SKM-1 (cell line): ENCODE data around the gene SMC4.

ENCODE experiments used
- DNase-seq: peaks from one replicate; lab custom pipeline; 2025; ENCODE audit not compliant: unreplicated experiment; lab: John Stamatoyannopoulos, UW

The SMC4 gene

DNA sequence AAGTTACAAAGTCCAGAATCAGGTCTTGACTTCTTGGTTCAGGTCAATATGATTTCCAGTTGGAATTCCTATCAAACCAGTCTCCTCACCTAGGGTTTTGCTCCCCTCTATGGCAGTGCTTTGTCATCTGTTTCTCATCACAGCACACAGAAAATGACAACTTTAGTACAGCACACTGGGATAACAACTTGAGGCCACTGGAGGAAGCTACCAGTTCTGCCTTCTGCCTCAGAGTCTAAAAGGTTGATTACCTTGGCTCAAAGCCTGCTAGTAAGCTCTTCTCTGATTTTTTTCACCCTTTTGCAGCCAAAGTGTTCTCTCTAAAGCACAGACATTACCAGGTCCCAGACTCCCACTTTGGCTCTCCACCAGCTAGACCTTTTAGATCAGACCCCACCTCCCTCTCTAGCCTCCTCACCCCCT lies 75.0 kb downstream of the SMC4 start:
- DNase-seq: no peak

DNA sequence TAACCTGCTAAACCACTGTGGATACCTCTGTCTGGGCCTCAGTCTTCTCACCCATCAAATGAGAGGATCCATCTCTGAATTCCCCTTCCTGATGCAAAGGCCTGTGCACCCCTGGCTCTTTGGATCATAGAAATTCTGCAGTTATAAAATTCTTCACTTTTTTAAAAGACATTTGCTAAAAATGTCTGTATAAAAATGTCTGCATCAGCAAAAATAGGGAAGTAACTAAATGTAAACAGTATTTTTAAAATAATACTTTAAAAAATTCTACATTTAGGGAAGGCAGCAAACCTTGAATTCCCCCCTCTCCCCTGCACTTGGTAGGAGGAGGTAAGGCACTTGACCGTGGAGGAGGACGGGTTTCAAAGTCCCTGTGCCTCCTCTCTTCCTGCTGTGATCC lies 75.7 kb downstream of the SMC4 start:
- DNase-seq: no peak

DNA sequence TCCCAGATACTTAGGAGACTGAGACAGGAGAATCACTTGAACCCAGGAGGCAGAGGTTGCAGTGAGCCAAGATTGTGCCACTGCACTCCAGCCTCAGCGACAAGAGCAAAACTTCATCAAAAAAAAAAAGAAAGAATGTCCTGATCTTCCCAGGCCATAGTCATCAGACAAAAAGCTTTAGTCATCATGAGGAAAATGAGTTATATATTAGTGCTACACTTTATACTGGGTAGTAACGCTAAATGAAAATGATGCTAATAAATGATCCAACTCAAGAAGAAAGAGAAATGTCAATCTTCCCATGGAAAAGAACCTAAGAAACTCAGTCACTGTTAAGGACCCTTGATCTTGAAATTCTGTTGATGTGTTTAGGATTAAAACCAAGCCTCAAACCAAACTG lies 76.4 kb downstream of the SMC4 start:
- no peak for DNase-seq

DNA sequence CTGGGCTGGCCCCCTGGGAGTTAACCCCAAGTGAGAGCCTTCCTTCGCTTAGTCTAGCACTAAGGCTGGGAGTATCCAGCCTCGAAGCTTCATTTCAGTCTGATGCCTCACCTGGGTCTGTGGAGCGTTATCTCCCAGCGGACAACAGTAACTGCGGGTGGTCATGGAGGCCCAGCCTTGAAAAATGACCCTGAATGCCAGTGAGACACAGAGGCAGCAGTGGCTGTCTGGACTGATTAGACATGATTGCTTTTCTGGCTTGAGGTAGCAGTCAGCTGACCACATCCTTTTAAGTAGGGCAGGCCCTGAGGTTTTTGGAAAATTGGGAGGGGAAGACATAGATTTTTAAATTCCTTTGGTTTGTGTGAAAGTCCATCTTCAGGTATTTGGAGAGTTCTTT lies 78.3 kb downstream of the SMC4 start:
- DNase-seq: no peak

DNA sequence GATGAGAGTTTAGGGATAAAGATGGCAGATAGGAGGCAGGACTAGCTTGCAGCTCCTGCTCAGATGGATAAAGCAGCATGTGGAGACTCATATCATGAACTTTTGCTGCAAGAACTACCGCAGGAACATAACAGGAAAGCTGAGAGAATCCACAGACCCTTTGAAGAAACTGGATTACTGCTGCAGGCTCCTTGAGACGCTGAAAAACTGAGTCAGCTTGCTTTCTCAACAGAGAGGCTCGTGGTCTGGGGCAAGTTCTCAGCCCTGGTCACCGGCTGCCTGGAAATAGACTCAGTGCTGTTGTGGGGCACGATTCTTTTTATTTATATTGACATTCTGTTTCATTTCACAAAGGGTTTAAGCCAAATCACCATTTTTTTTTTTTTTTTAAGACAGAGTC lies 78.9 kb downstream of the SMC4 start:
- DNase-seq: no peak

DNA sequence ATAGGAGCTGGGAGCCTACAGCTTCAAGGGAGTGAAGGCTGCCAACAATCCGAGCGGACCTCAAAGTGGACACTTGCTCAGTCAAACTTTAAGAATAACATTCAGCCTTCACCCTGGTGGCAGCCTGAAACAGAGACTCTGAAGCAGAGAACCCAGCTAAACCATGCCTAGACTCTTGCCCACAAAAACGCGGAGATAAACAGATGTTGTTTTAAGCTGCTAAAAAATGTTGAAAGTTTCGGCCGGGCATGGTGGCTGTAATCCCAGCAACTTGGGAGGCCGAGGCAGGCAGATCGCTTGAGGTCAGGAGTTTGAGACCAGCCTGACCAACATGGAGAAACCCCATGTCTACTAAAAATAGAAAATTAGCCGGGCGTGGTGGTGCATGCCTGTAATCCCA lies 79.9 kb downstream of the SMC4 start:
- DNase-seq: no peak

GRCh38 chr3:160480931-160481330 lies 81.5 kb downstream of the SMC4 start:
- DNase-seq: no peak

GRCh38 chr3:160481856-160482255 lies 82.4 kb downstream of the SMC4 start:
- no peak for DNase-seq

GRCh38 chr3:160482796-160483195 lies 83.3 kb downstream of the SMC4 start:
- DNase-seq: no peak
